ENCODE results near the gene ALS2. TPM values are rescaled to one million over a fixed set of nuclear protein-coding genes. Genes with fewer than 3 reads are reported as not detected.

Gene ALS2
- total RNA-seq, 1 donor, result 43.6 TPM

DNA sequence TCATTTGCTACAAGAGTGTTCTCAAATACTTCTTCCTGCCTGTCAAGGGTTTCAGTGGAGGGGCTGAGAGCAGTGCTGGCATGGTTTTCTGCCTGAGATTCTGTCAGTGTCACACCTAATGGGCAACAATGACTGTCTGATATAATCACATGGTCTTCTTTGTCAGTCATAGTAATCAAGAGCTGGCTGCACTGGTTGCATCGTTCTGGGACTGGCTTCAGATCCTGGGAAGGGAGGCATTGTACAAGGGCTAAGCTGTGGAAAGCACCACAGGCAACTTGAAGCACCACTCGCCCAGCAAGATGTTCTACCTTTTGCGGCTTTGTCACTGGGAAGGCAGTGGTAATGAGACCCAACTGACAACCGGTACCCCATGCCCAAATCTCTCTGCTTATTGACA lies 19.6 kb downstream of the ALS2 start:
- no peak for DNase-seq (ENCODE audit: low read depth in 2 of 3, low spot score in 2 of 3)

DNA sequence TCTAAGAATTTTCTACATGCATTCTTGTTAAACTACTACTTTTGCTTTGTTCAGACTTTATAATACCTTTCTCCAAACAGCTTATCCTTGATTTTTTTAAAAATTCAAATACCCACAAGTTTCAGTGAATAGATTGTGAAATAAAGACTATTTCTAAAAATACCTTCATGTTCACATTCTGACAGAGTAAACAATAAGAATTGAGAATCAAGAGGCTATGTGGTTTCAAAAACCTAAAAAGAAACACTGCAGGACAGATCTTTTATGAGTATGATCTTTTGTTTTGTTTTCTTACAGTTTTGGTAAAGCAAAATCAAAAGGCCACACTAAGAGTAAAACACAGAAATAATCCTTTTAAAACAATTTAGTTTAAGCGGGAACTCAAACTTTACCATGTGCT lies 21.2 kb downstream of the ALS2 start:
- no peak for DNase-seq (ENCODE audit: low read depth in 2 of 3, low spot score in 2 of 3)

DNA sequence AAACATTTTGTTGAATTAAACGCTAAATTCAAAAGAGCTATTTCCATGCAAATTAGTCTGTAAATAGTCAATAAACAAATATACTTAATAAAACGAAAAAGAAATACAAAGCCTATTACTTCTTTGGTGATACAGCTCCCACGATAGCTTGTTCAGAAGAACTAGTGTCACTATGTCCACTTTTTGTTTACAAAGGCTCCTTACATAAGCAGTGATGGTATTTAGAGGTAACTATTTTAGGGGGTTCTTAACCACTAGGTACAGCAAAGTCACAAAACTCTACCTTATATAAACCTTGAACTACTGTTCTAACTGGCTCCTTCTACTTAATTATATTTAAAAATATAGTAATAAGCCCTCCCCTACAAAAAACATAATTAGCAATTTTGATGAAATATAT lies 21.9 kb downstream of the ALS2 start:
- DNase-seq (ENCODE audit: low read depth in 2 of 3, low spot score in 2 of 3), result no peak

DNA sequence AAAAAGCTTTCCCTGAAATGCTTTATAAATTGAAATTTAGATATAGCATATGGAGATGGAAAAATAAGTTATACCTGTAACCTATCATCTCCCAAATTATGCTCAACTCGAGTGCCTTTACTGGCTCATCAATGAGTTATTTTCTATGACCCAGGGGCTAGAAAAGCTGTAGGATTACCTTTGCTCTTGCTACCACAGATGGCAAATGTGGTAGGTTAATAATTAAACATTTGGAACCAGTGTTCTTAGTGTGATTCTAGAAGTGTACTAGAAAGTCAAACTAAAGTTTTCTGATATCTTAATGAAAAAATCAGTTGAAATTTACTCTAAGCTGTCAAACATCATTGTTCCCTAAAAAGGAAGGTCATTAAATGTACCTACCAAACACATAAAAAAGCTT lies 22.5 kb downstream of the ALS2 start:
- DNase-seq (ENCODE audit: low read depth in 2 of 3, low spot score in 2 of 3), result no peak

DNA sequence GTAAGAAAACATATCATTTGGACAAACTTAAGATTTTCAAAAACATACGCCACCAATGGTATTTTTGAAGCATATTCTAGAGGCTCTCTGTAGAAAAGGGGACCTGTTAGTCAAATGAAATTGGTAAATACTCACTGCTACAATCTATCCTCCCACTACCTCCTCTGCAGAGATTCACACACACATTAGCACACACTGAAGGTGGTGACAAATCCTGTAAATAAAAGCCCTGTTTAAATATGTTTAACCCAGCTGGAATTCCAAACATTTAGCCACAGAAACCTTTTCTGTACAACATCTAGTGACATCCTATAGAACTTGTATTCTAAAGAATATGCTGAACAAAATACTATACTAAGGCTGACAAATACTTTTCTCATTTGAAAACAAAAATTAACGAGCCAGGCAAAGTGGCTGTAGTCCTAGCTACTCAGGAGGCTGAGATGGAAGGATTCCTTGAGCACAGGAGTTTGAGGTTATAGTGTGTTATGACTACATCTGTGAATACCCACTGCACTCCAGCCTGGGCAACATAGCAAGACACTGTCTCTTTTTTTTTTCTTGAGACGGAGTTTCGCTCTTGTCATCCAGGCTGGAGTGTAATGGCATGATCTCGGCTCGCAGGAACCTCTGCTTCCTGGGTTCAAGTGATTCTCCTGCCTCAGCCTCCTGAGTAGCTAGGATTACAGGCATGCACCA lies 25.9 kb downstream of the ALS2 start:
- DNase-seq (ENCODE audit: low read depth in 2 of 3, low spot score in 2 of 3), result no peak

DNA sequence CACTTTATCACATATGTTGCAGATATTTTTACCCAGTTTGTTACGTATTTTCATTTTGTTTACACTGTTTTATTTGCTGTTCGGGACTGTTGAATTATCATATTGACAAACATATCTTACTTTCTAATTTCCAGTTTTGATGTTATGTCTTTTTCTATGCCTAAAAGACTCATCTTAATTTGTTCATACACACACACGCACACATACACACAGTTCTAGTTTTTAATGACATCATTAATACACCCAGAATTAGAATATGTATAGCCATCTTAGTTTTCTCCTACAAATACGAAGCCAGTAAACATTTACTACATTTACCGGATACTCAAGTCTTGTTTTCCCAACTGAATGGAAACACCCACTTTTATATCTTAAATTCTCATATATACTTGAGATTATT lies 29.2 kb downstream of the ALS2 start:
- no peak for DNase-seq (ENCODE audit: low read depth in 2 of 3, low spot score in 2 of 3)

DNA sequence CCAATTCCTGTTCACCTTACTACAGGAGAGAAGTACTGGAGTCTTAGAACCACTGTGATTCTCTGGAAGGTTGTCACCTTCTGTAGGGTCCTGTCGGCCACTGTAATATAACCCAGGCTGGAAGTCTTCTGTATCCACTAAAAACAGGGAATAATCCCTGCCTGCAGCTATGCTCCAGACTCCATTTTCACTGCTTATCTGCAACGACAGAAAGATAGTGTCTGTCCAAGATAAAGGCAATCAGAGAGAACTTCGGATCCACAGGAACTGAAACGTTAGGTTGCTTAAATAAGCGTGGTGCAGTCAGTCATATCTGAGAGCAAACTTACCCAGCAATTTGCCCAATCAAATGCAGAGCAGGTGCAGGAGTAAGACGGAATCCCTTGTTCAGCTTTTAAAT lies 34.2 kb downstream of the ALS2 start:
- DNase-seq (ENCODE audit: low read depth in 2 of 3, low spot score in 2 of 3), result no peak

DNA sequence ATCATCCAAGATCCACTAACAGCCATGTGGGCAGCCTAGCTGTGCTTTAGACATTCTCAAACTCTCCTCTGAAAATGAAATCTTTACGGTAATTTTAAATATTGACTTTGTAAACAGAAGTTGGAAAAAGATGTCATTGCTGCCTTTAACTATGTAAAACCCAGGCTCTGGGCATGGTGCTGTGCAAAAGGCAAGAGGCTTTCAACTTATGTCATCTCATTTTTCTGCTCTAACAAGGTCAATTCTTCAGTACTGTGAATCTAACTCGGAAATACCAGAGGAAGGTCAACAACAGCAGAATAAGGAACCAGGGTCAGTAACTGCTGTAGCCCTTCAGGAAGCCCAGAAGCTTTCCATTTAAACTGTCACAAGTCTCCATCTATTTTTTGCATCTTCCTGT lies 45.2 kb downstream of the ALS2 start:
- no peak for DNase-seq (ENCODE audit: low read depth in 2 of 3, low spot score in 2 of 3)

DNA sequence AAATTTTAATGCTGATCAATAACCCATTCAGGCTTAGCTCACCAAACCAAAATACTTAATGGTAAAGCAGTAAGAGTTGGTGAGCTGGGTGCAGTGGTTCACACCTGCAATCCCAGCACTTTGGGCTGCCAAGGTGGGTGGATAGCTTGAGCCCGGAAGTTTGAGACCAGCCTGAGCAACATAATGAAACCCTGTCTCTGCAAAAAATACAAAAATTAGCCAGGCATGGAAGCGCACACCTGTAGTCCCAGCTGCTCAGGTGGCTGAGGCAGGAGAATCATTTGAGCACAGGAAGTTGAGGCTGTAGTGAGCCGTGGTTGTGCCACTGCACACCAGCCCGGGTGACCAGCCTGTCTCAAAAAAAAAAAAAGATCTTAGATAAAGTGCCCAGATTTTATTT lies 46.6 kb downstream of the ALS2 start:
- no peak for DNase-seq (ENCODE audit: low read depth in 2 of 3, low spot score in 2 of 3)

DNA sequence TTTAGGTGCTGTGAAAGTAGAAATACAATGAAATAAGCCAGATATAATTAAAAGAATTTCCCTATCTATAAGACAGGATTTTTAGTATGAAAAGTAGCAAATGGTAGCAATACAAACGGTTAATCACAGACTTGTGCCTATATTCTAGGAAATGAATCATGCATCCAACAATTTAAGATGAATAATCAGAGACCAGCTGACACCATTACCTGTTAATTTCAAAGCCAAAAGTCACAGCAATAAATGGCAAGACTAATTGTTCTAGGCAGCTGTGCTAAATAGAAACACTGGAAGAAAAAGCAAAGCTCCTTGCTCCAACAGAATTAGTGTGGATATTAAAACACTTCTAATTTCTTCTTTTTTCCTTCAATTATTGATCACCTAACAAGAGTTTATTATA lies 47.2 kb downstream of the ALS2 start:
- no peak for DNase-seq (ENCODE audit: low read depth in 2 of 3, low spot score in 2 of 3)

DNA sequence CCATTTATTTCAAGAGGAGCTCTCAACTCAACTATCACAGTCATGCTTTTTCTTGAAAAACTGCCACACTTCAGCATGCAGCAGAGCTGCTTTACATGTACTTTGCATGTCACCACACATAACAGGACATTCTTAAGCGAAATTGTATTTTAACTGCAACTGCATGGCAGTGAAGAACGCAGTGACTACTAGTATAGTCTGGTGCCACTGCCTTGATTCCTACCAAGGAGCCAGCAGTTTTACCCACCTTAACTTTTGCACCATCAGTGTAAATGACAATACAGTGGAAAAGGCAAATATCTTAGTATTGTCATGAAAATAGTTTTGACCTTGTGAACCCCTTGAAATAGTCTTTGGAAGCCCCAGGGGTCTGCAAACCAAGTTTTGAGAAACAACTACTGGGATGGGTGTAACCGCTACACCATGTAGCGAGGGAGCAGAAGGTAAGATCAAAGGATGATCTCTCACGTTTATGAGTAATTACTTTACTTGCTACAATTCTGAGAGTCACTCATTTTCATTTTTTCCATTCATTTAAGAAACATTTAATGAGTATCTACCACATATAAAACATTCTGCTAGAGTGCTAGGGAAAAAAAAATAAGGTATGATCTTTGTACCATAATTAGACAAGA lies 50.0 kb downstream of the ALS2 start:
- no peak for DNase-seq (ENCODE audit: low read depth in 2 of 3, low spot score in 2 of 3)

DNA sequence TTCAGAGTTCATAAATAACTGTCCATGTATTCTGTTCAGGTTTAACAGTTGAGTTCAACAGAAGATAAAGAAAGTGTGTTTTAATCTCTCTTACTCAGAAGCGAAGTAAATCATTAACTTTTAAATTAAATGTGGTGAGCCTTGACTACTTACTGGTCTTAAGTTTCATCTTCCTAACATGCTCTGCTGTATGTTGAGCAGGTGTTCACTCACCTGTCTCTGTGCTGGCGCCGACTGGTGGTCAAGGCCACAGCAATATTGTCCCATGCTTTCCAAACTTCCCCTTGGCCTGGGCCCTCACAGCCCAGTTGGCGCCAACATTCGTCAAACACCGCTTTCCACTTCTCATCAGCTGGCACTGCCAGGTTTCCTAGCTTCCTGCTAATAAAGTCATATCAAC lies 65.3 kb downstream of the ALS2 start:
- no peak for DNase-seq (ENCODE audit: low read depth in 2 of 3, low spot score in 2 of 3)

DNA sequence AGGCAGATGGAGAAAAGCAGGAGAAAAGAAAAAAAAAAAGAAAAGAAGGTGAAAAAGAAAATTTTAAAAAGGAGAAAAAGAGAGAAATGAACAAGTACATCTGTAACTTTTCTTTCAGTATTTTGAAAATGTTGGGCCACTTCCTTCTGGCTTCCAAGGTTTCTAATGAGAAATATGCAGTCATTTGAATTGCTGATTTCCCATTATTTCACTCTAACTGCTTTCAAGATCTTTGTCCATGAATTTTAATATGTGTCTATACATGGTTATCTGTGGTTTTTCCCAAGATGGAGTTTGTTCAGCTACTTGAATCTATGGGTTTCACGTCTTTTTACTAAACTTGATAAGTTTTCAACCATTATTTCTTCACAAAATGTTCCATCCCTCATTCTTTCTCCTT lies 68.0 kb downstream of the ALS2 start:
- no peak for DNase-seq (ENCODE audit: low read depth in 2 of 3, low spot score in 2 of 3)

DNA sequence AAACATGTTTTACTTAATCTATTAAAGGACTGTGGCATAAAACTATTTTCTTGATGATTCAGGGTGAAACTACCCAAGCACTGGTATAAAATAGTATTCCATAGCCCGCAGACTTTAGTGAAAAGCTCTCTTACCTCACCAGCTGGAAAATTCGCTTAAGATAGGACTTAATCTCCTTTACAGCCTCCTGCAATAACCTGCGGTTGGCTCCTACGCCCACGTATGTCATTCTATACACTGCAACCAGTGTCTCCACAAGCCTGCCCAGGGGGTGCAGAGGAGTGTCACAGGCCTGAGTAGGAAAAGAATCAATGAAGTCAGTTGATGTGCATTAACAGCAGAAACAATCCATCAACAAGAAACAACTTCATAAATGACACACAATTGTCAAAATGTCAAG lies 71.0 kb downstream of the ALS2 start:
- no peak for DNase-seq (ENCODE audit: low read depth in 2 of 3, low spot score in 2 of 3)

DNA sequence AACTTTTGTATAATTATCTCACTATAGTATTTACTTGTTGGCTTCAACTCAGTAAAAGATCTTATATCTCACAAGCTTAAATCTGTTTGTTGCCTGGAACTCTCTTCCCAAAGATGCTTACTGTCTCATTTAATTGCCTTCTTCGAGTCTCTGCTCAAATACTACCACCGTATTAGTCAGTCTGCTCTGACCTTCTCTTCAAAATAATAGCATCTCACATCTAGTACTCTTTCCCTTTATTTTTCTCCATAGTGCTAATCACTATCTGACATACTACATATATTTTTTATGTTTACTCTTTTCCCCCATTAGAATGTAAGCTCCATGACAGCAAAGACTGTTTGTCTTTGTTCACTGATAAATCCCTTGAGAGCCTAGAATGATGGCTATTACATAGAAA lies 71.7 kb downstream of the ALS2 start:
- DNase-seq (ENCODE audit: low read depth in 2 of 3, low spot score in 2 of 3), result no peak

DNA sequence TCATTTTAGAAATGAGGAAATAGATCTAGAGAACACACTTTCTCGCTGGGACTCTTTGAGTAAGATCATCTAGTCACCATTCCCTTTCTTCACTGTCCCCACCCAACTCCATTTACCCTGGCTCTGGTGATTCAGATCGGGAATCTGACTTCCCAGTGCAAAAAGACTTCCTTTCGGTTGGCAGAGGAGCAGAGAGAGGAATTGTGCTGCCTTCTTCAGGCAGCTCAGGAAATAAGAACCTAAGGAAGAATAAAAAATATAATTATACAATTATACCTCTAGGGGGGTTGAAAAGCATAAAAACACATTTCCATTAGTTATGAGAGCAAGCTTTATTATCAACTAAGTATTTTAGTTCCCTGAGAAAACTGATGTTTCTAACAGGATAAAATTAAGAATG lies 73.0 kb downstream of the ALS2 start:
- no peak for DNase-seq (ENCODE audit: low read depth in 2 of 3, low spot score in 2 of 3)

DNA sequence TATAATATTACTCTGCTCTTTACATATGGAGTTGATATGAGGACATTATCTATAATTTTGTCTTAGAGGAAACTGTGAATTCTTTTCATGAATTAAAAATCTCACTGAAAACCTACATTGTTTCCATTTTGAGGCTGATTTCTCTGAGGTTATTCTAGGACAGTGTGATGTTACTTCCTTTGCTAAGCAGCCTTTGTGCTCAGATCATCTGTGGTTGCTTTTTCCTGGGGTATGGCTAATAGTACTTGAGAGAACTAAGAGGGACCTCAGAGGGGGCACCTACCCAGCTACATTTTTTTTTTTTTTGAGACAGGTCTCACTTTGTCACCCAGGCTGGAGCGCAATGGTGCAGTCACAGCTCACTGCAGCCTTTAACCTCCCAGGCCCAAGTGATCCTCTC lies 73.6 kb downstream of the ALS2 start:
- no peak for DNase-seq (ENCODE audit: low read depth in 2 of 3, low spot score in 2 of 3)

DNA sequence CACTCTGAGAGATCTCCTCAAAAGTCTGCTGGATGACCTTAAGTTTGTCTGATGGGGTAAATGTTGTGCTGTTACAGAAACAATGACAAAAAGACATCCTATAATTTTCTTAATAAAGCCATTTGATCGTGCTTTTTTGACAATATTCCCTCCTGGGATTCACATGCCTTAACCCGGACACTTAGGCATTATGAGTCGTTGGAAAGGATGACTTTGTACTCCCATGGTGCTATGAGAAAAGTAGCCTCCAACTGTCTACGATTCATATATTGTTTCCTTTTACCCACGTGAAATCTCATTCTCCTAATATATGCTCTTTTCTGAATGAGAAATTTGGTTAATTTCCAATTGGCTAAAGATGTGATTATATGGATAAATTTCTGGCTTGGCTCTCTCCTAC lies 76.2 kb downstream of the ALS2 start:
- DNase-seq (ENCODE audit: low read depth in 2 of 3, low spot score in 2 of 3), result no peak

DNA sequence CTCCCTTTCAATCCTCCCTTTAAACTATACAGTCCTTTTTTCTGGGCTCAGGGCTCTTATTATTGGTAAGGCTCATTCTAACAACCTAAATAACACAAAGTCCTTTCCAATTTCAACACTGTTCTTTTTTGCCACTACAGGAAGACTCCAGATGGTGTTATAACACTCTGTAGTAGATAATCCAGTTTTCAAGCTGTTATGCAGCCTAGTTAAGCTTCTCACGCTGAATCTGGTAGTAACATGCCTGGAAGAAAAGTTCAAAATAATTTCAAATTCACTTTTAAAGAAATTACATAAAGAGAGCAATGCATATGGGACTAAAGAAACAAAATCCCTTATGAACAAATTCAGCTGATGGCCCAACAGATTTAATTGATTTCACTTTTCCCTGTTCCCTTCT lies 79.1 kb downstream of the ALS2 start:
- no peak for DNase-seq (ENCODE audit: low read depth in 2 of 3, low spot score in 2 of 3)

DNA sequence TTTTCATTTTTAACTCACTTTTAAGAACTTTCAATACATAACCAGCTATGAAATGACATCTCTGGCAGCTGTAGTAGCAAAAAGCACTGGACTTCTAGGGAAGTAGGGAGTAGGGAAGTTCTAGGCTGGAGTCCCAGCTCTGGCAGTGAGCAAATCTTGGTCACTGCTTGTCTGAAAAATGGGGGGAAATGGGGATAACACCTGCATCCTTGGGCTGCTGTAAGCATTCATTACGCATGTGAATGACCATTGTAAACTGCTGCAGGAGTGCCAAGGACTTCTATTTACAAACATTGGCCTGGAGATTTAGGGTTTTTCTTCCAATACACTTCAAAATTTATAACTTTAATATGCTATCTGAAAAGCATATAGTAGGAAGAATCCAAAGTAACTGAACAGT lies 81.3 kb downstream of the ALS2 start:
- no peak for DNase-seq (ENCODE audit: low read depth in 2 of 3, low spot score in 2 of 3)

DNA sequence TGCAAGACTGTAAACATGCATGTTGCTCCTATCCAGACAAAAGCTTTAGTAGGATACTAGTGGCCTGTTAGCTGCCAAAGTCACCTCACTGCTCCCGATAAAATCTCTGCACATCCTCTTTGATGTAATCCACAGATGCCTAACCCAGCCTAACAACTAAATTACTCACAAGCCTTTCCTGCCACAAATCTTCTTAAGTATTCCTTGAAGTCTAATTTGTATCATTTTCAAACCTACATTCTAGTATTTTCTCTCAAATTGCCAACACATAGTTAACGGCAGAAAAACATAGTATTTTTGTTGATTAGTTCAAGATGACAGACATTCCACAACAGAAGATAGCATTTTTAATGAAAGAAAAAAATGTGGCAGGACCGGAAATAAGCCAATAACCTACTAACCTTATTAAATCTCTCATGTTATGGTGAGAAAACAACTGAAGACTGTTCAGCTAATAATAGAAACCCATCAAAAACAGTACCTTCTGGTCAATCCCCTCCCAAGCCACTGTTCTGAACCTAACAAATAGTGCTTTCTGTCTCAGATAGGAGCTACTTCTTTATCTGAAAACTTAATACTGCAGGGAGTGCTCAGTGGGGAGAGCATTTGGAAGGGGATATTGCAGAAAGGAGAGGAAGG lies 82.0 kb downstream of the ALS2 start, which contains the start of gene MPP4:
Gene MPP4, minus strand, starts transcription at position 57 of the 639 bp plus-strand sequence. CDS start 4,690 bp downstream, outside the sequence.
- no peak for DNase-seq (ENCODE audit: low read depth in 2 of 3, low spot score in 2 of 3)

DNA sequence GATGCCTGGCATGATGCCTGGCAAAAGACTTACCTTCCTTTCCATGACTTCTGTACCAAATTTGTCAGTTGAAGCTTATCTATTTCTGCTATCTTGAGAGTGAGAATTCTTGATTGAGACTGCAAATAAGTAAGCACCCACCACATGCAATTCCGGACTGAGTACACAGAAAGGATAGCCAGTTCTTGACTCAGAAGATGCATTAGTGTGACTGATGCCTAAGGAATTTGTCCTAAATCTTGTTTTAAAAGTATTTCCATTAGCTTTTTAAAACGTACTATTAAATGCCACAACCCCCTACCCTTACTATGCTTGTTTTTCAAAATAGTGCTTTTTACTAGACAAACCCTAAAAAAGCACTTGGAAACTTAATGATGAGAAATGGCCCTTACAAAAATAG lies 82.8 kb downstream of the ALS2 start:
- DNase-seq (ENCODE audit: low read depth in 2 of 3, low spot score in 2 of 3), result no peak

Data from hematopoietic multipotent progenitor cell (in vitro differentiated cells).